IPS DF 4.7 (cell line): Measurements from ENCODE around the gene LYSMD2.

ENCODE experiments used
- DNase-seq: peaks from one replicate; pipeline ENCODE4 v3.0.0-alpha.2; 2013; ENCODE audit warnings: low spot score; ENCODE audit errors: extremely low read depth

LYSMD2 gene

GRCh38 chr15:51720201-51720995, 17.1 kb downstream of the LYSMD2 start:
- DNase-seq: no peak

GRCh38 chr15:51718746-51719145, 18.7 kb downstream of the LYSMD2 start:
- no peak for DNase-seq

GRCh38 chr15:51718219-51718618, 19.2 kb downstream of the LYSMD2 start:
- DNase-seq: no peak

DNA sequence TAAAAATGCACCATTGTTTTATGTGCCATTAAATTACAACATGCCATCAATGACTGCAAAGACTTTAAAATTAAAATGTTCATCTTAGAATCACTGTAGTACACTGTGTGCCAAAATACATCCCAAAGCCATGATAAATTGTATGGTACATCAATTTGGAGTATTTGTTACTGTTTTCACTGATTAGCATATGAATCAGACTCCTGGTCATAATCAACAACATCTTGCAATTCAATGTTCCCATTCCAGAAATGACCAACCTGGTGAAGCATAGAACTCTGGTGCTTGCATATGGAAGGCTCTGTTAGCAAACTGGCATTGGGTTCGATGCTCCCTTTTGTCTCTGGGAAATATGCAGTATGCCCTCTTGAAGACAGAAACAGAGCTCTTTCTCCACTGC, 22.5 kb downstream of the LYSMD2 start:
- DNase-seq: no peak

DNA sequence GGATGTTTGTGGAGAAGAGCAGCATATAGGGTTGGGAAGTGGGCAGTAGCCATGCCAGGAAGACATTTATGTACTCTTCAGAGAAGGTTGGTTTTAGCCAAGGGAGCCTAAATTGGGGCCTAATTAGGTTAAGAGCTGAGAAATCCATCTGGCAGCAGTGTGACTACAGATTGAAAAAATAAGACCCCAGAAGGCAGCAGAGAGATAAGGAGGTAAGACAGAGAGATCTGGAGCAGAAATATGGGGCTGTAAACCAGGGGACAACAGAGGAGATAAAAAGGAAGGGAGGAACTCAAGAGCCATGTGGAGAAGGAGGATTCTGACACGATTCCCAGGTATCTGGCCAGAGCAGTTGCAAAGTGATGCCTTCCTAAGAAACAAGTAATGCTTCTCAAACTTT, 23.3 kb downstream of the LYSMD2 start:
- DNase-seq: no peak

GRCh38 chr15:51709031-51709430, 28.4 kb downstream of the LYSMD2 start:
- DNase-seq: no peak

DNA sequence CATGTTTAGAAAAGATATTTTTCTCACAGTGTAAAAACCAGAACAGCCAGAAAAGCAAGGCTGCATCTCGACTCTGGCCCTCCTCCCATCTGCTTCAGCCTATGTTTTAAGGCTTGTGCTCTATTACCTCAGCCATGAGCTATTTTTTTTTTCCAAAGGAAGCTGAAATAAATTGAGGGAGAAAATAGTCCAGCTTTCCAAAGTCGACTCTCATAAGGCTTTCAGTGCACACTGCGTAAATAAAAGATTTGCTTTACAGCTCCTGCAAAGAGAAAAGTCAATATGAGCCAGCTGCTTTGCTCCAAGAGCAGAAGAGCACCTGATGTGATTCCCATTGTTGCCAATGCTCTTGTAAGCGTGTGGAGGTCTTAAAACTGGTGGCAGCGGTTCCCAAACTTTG, 29.4 kb downstream of the LYSMD2 start:
- DNase-seq: no peak

- DNase-seq: no peak
These were observed 30.4 kb downstream of the LYSMD2 start for GRCh38 chr15:51706926-51707608.

DNA sequence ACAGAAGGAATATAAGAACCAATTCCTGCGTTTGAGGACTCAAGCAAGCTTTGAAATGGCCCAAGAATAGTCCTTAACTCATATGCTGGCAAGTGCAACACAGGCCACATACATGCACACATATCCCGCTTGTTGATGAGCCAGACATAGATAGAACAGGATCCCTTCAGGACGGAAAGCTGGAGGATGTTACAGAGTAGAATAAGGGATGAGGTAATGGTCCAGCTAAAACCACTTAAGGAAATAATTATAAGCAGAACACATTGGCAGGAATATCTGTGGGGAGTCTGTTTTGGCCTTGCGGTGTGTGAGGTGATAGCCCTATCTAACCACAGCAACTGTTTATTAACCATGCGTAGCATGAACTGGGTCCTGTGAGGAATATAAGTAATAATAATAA, 31.2 kb downstream of the LYSMD2 start:
- DNase-seq: no peak

DNA sequence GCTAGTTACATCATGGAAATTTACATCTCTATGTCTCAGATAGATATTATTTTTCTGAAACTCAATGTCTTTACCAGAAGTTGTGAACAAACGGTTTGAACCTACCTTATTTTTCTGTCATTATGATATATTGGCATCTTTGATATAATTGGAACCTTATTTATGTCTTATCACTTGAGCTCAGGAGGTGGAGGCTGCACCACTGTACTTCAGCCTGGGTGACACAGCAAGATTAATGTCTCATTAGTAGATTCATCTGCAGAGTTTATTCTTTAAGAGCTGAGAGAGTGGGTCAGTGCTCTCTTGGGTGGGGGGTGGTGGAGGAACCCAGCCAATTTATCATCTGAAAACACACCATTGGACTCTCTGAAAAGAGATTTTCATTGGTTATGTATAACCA, 34.7 kb downstream of the LYSMD2 start:
- DNase-seq: no peak

GRCh38 chr15:51699373-51699772, 38.1 kb downstream of the LYSMD2 start:
- DNase-seq: no peak

GRCh38 chr15:51697163-51697562, 40.3 kb downstream of the LYSMD2 start:
- DNase-seq: no peak

- DNase-seq: no peak
These were observed 40.9 kb downstream of the LYSMD2 start for GRCh38 chr15:51696566-51696965.

DNA sequence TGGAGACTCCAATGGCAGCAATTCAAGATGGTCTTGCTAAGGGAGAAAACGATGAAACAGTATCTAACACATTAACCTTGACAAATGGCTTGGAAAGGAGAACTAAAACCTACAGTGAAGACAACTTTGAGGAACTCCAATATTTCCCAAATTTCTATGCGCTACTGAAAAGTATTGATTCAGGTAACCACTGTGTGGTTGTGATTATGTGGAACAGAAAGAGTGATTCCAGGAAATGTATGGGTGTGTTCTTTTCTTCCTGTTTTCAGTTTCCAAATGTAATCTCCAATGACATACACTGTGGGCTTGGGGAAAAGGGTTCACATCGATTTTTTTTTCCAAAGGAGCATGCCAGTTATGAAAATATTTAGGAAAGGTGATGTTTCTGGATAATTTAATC, 45.3 kb downstream of the LYSMD2 start:
- DNase-seq: no peak

- DNase-seq: no peak
These were observed 48.6 kb downstream of the LYSMD2 start for GRCh38 chr15:51688863-51689262.

DNA sequence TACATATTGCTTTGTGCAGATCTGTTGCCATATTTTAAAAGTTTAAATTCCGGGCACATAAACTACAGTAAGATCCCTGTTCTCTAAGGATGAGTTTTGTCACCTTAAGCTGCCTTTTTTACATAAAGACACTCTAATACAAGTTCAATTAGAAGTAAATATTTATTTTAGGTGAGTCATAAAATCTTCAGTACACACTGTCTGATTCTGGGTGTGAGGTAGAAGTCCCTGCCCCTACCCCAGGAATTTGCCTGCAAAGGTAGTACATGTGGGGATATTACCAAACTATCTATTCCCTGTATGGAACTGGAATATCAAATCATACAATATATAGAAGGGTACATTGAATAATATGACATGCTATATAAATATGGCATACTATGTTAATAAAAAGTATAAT, 49.9 kb downstream of the LYSMD2 start:
- no peak for DNase-seq

- DNase-seq: peak; percentile 86
These were observed 56.0 kb downstream of the LYSMD2 start, which contains the start of gene SCG3 for GRCh38 chr15:51681303-51681963. Gene SCG3, plus strand, starts transcription at chr15:51681503. Its CDS starts 253 bp downstream, at chr15:51681756.

DNA sequence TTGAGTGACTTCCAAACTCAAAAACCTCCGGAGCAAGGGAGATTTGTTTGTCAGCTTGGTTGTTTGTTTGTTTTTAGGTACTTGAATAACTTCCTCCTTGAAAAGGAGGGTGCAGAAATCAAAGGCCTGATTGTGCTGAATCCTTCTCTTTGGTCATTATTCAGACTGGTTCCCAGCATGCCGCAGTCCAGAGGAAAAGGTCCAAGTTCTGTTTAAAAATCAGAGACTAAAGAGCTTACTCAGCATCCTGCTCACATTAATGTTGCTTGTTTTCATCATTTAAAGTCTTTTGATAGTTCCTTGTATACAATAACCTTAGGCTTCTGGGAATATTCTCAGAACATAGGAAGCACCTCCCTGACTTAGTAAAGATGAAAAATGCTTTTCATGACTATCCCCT, 57.1 kb downstream of the LYSMD2 start:
- no peak for DNase-seq

GRCh38 chr15:51678096-51678495, 59.4 kb downstream of the LYSMD2 start:
- no peak for DNase-seq

DNA sequence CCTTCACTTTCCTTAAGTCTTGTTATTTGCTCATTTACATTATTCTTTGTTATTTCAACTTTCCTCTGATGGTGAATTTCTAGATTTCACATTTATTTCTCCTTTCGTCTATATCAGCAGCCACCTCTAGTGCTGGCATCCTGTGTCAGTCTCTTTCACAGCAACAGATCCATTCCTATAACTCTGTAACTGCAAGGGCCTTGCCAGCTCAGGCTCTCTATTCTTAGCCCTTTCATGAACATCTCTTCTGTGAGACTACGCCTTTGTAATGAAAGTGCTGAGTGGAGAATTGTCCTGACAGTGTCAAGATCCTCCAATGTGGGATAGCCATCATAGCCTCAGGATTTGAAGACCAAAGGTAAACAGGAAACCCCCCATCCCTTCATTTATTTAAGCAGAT, 60.0 kb downstream of the LYSMD2 start:
- no peak for DNase-seq

GRCh38 chr15:51677021-51677420, 60.4 kb downstream of the LYSMD2 start:
- DNase-seq: no peak

DNA sequence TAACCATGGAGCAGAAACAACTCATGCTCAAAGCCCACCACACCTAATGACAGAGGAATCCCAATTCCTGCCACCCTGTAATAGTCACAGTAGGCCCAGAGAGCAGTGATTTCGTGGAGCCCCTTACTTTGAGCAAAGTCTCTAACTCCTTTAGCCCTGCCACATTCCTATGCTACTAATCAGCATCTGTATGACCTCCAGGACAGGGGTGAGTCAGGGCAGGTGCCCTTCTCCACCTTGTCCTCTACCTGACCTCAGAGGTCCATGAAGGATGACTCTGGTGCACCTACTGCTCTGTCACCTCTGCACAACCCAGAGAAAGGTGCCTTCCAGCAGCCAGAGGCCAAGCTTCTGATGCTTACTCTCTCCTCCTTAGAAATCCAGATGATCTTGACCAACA, 62.2 kb downstream of the LYSMD2 start:
- DNase-seq: no peak
